Activated CD8-positive, alpha-beta memory T cell treated with anti-CD3 and anti-CD28 coated beads, Interleukin-2, amount 50 U/mL, for 1 hour (primary cell): ENCODE results near the gene TGFBI.

ENCODE experiments used
- DNase-seq: peaks from one replicate; pipeline ENCODE4 v3.0.0-alpha.2; 2020; ENCODE audit errors: extremely low read depth

The TGFBI gene

GRCh38 chr5:136001466-136001981 lies 27.3 kb upstream of the TGFBI start:
- DNase-seq = no peak

DNA sequence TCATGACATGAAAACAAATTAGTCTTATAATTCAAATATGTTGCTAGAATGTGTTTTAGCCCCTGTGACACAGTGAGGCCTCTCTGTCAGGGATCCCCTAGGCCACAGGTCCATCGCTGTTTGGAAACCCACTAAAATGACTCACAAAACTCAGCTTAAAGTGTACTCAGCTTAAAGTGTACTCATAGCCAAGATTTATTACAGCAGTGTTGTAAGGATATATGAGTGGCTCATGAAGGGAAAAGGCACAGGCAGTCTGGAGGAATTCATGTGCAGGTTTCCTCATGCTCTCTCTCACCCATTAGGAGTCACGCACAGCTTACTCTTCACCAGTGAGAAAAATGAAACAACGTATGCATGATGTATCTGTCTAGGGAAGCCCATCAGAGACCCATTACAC lies 24.4 kb upstream of the TGFBI start:
- no peak for DNase-seq

DNA sequence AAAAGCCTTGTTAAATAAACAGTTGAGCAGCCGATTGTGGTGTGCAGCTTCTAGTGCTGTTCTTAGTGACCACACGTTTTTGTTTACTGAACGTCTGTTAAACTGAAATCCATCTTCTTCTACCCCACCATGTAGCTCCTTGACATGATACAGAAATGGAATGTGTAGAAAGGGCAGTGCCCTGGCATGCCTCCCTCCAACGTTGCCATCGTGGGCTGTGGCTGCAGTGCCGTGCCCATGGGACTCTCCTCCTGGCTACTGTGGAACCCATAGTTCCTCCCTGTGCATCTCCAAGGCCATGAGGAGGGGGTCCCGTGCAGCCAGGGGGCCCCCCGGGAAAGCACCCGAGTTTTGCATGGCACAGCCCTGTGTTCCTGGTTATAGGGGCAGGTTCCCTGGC lies 23.3 kb upstream of the TGFBI start:
- no peak for DNase-seq

- no peak for DNase-seq
These were observed 22.6 kb upstream of the TGFBI start for GRCh38 chr5:136006164-136006563.

GRCh38 chr5:136006761-136007251 lies 22.0 kb upstream of the TGFBI start:
- DNase-seq = no peak

- no peak for DNase-seq
These were observed 21.5 kb upstream of the TGFBI start for GRCh38 chr5:136007271-136007670.

DNA sequence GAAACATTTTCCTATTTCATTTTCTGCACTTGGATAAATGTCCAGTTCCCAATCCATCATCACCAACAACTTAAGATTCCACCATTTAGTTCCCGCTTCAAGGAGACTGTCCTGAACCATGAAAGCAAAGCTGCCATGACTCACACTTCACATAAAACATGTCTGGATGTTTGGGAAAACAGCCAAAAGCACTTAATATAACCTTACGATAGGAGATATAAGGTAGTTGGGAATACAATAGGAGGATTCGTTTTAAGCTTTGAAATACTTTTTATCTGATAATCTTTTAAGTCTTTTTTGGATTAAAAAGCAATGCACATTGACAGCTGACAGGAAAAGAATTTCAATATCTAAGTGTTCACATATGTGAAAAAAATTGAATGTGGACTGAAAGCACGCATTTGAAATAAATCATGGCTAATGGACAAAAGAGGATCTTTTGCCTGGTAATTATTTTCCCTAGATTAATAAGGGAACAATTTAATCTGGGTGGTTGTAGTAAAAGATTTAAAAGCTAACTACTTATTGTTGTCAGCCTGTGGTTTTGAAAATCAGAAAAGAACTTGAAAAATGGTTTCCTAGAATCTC lies 17.3 kb upstream of the TGFBI start:
- no peak for DNase-seq

DNA sequence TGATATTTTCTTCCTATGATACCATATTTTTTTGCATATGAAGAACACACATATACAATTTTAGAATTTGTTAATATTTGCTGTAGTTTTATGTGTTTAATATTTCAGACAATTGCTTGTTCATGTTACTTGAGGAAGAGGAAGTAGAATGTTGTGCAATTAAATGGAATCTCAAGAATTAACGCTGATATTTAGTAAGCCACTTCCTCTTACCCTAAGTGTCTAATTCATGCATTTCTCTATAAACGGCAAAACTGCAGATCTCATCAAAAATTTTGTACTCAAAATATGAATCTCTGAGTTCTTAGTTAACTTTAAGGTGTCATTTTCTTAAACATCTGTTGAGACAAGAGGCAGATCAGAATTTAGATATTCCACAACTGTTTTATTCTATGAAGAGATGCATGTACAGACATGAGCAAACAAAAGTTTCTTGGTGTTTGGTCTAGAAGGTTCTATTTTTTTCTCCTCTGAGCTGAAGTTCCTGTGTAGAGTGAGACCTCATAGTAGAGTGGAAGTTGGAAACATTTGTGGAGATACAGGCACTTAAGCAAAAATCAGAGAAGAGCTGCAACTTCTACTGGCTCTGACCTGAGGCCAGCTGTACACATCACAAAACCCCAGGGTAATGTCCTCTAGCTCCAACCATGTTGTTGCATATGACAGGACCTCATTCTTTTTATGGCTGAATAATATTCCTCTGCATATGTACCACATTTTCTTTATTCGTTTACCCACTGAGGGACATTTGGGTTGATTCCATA lies 16.6 kb upstream of the TGFBI start:
- DNase-seq = no peak

DNA sequence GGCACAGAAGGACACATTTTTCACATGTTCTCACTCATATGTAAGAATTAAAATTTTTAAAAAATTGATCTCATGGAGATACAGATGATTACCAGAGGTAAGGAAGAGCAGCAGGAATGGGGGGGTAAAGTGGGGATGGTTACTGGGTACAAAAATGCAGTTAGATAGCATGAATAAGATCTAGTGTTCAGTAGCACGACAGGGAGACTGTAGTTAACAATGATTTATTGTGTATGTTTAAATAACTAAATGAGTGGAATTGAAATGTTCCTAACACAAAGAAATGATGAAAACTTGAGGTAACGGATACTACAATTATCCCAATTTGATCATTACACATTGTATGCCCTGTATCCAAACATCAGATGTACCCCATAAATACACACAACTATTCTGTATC lies 15.2 kb upstream of the TGFBI start:
- no peak for DNase-seq

DNA sequence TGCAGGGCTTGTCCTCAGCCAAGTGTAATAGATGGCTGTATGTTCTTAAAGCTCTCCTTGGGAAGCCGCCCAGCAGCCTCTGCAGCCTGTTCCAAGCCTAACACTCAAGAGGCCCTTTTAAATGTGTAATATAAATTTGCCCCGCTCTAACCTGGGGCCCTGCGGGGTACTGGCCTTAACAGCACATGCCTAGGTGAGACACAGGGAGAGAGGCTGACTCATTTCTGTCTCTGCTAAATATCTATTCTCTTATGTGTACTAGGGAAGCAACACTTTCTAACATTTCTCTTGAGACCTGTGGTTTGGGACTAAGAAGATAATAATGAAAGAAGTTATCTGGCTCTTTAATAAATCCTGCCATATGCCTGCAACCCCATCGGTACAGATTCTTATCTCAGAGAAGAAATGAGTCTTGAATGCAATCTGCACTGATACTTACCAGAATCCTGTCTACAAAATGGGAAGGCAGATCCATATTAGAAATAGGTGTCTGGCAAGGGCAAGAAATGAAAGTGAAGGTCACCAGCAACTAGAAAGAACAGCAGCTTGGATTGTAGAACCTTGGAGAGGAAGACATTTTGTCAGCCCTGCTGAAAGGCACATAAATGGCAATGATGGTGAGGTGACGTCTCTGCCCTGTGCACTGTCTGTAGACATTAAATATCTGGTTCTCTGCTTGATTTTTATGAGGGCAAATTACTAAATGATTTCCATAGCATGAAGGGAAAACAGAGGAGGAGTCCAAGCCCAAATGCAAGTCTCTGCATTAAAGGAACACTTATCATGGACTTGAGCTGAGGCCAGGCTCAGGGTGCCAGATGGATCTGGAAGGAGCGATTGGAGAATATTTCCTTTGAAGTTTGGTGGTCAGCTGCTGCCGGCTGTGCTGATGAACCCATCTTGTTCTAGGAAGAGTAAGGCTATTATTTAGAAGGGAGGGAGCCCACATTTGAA lies 14.5 kb upstream of the TGFBI start:
- no peak for DNase-seq

- DNase-seq = no peak
These were observed 13.8 kb upstream of the TGFBI start for GRCh38 chr5:136015003-136015375.

DNA sequence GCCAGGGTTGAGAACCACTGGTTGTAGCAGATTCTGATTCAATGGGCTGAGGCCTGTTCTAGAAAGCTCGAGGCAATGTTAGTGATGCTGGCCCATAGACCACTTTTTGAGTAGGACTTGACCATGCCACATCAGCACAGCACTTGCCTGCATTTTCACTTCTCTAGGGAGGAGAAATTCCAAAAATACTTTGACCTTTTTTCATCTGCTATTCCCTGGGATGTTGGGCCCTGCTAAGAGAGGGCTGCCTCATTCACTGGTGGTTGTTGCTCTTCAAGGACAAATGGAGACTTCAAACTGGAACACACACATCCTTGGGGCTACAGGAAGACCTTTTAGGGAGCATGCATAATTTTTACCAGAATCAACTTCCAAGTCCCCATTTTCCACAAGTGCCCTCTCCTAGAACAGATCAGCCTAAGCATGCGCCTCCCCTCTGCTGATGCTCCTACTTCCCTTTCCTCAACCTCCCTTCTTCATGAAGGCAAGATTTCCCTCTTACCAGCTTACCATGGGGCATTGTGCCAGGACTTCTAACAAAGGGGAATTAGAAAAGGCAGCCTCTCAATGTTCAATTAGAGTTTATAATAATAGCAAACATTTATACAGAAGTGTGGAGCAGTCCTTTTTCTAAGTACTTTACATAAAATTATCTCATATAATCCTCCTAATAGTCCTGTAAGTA lies 12.7 kb upstream of the TGFBI start:
- DNase-seq = no peak

GRCh38 chr5:136016945-136017530 lies 11.8 kb upstream of the TGFBI start:
- DNase-seq = no peak

DNA sequence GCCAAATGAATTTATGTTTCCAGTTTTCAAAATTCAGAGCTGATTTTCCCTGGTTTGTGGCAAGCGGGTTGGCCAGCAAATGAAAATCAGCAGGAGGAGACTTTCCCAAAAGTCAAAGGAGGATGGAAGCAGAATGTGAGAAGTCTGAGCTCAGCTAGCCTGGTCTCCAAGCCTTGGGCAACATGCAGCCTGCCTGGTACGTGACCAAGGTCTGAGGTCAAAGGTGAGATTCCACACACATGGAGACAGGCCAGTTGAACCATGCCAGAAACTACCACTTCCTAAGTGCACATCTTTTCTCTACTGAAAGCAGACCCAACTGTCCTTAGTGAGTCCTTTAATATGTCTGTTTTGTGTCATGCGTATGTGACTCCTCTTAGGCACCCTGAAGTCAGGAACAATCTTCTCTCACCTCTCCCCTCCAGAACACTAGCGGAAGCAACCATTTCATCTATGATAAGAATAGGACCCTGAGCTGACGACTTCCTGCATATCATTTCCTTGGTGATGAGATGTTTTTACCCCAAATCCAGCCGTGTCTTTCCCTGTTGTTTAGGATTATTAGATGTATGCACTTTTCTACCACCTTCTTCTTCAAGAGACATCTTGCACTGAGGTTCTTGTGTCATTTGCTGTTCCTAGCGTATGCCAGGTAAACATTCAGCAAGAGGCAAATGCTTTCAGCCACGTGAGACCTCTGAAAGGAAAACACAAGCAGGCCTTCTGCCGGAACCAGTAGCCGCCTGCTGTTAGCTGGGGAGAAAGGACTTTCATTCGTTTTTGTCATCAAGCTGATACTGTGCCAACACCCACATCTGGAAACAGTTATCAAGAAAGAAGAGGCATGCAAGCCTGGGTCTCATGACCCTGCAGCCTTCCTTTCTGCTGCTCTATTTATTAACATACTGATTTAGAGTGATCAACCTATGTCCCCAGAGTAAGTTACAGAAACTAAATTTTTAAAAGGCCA lies 9.7 kb upstream of the TGFBI start:
- DNase-seq = no peak

DNA sequence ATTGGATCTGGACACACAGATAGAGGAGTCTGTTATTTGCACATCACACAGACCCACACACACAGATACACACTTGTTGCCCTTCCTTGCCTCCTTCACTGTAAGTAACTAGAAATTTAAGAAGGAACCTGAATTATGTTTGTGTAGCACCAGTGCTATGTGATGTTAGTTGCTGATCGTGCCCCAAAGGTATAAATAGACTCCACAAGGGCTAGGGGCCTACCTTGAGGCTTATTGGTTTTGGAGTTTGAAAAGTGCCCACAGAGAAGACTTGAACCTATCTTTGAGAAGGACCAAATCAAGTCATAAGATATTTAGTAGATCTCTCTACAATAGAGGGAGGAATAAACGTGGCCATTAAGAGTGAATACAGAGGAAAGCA lies 8.8 kb upstream of the TGFBI start:
- DNase-seq = no peak

- no peak for DNase-seq
These were observed 8.3 kb upstream of the TGFBI start for GRCh38 chr5:136020383-136021015.

- DNase-seq = no peak
These were observed 7.8 kb upstream of the TGFBI start for GRCh38 chr5:136021016-136021405.

GRCh38 chr5:136022965-136023364 lies 5.8 kb upstream of the TGFBI start:
- no peak for DNase-seq

GRCh38 chr5:136023958-136024541 lies 4.7 kb upstream of the TGFBI start:
- DNase-seq = no peak
